Activated naive CD8-positive, alpha-beta T cell treated with anti-CD3 and anti-CD28 coated beads, Interleukin-2, amount 50 U/mL, for 16 hours (primary cell): Measurements from ENCODE around the gene SAMD5.

Source experiments
- DNase-seq: peaks from one replicate; pipeline ENCODE4 v3.0.0-alpha.2; 2020; ENCODE audit warnings: low read depth, low spot score

SAMD5 gene

DNA sequence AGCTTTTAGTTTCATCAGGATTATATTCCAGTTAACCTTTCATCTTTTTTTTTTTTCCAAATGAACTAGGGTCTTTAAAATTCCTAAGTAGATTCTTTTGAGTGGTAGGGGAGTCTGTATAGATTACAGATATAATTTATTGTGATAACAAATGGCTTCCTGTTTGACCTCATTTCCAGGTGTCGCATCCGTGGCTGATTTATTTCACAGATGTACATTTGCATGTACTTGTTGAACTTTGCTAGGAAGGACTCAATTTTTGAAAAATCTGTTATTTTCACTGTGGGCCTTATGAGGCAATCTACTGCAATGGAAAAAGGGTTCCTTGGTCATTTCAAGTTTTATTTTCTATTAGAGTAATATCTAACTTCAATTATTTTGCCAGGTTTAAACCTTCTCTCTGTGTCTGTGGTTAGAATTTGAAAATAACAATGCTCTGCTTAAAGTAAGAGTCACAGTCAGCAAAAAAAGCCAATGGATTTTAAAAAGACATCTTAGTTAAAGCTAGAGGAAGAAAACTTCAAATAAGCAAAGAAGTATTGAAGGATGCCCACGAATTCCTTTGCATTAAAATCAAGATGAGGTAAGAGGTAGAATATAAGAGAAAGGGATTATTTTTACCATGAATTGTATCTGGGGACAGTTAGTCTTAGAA lies 57.9 kb downstream of the SAMD5 start:
- no peak for DNase-seq

DNA sequence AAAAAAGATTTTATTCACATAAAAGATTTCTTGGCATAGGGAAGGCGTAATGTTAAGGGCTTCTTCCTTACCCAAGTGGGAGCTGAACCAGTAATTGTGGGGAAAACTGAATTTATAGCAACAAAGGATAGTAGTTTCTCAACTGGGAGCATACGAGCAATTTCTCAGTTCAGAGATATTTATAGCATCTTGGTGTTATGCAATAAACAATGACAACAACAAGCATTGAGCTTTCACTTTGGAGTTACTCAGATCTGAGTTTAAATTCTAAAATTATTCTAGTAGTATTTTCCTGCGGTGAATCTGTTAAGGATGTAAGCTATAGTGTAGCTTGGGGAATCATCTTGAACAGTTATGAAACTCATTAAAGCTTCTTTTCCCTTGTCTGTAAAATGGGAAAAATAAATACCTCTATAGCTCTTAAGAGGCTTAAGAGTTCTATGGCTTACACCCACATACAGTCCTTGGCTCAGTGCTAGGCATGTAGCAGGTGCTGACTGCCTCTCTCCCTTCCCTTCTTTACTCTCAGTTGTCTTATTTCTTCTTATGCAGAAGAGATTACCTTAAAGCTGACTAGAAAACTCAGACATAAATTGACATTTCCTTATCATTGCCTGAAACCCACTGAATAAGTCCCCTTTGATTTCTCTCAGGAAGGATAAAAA lies 58.8 kb downstream of the SAMD5 start:
- DNase-seq, result no peak

- DNase-seq, result no peak
These were observed 61.3 kb downstream of the SAMD5 start for GRCh38 chr6:147569788-147570187.

GRCh38 chr6:147570681-147571080 lies 62.2 kb downstream of the SAMD5 start:
- no peak for DNase-seq

GRCh38 chr6:147577488-147577887 lies 69.0 kb downstream of the SAMD5 start:
- DNase-seq, result no peak

DNA sequence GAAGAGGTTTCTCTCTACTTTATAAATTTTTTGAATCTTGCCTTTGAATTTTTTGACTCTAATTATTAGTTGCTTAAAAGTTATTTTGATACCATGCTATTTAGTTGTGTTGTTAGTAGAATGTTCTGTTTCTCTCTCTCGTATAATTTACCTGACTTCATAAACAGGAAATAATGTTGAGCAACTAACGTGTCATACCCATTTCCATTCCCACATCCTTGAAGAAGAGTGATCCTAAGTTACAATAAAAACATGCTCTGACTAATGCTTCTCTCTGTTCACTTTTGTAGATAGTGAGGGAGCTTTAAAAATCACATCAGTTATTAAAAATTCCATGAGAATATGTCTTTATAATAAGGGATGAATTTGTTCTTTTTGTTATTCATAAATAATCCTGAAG lies 69.7 kb downstream of the SAMD5 start:
- no peak for DNase-seq

DNA sequence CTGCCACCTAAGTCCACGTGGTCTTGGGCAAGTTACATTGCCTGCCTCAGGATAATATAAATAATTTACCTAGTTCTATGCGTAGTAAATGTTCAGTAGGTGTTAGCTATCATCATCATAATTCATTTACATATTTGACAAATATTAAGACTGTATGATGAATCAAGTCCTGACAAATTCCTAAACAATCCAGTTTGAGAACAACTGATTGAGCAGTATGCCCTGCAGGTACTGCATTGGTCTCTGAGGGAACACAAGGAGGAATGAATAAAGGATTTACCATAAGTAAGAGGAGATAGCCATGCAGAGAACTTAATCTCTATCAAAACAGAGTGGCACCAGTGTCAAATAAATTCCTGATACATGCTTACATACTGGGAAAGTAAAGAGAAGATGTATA lies 70.4 kb downstream of the SAMD5 start:
- DNase-seq, result no peak

GRCh38 chr6:147579667-147580066 lies 71.2 kb downstream of the SAMD5 start:
- DNase-seq, result no peak

GRCh38 chr6:147582991-147583390 lies 74.5 kb downstream of the SAMD5 start:
- DNase-seq, result no peak

GRCh38 chr6:147585256-147585655 lies 76.8 kb downstream of the SAMD5 start:
- no peak for DNase-seq

DNA sequence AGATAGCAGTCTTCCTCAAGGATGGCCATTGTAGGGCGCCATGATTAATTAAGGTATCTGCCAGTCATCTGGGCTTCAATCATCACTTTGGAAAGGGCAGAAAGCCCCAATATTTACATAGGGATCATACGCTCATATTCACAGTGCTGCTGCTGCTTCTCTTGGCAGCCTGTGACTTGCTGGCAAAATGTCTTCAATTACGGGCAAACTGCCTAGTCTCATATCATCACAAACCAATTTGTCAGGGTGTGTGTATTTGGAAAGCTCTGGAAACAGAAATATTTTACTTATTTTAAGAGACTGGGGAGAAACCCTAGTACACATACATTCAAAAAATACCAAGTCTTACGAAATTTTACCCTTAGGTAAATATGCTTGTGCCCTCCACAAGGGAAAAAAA lies 77.6 kb downstream of the SAMD5 start:
- no peak for DNase-seq

DNA sequence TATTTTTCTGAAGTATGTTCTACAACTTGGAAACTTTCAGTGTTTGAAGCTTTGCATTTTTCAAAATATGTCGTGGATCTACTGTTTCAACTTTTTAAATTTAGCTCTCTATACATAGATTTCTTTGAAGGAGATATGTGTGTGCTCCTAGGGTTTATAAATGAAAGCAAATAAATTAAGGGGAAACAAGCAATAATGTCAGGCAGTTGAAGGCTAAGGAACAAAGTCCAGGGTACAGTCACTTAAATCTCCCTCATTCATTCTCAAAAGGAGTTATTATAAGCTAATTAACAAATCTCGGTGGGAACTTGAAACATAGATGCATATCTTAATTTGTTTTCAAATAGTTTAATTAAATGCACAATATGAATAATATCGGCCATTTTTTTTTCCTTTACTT lies 79.4 kb downstream of the SAMD5 start:
- DNase-seq, result no peak

- no peak for DNase-seq
These were observed 80.0 kb downstream of the SAMD5 start for GRCh38 chr6:147588469-147588868.

- DNase-seq, result no peak
These were observed 81.3 kb downstream of the SAMD5 start for GRCh38 chr6:147589739-147590250.

- no peak for DNase-seq
These were observed 87.5 kb downstream of the SAMD5 start for GRCh38 chr6:147595961-147596360.

DNA sequence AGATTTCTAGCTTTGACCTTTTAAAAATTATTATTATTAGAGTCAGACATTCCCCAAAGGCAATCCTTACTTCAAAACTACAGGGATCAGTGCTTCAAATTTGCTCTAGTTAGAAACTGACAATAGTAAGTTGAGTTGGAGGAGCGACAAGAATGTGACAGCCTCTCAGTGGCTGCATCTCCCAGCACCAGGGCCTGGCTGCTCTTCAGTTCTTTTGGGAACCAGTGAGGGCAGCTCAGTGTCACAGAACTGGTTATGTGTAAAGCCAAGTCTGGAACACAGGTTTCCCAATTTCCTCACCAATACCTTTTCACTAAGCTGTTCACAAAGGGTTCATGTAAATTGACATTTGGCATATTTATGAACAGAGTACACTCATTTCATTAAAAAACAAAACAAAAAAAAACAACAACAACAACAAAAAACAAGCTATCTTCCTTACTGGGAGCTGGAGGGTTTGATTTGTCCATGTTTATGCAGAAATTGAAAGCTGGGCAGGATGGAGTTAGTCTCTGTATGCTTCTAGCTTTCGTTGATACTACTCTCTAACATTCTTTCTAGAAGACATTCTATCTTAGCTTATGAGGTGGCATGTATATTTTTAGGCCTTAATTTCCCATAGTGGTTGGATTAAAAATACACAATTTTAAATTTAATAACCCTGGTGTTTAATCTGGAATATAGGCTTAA lies 95.0 kb downstream of the SAMD5 start:
- DNase-seq, result no peak

DNA sequence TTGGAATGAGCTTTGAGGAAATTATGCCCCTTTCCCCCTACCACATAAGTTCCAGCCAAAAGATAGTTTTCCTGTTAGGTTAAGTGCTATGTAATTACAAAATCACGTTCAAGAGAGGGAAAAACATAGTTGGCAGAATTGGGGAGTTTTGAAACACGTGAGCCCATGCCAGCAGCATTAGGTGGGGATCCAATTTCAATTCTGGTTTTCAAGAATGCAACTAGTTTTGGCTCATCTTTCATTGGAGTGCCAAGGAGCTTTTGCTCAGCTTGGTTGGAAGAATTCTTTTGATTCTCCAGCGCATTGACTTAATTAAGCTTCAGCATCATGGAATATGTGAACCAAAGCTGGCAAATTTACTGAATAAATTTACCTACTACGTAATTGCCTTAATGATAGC lies 95.9 kb downstream of the SAMD5 start:
- DNase-seq, result no peak

GRCh38 chr6:147611992-147612391 lies 103.5 kb downstream of the SAMD5 start:
- DNase-seq, result no peak

DNA sequence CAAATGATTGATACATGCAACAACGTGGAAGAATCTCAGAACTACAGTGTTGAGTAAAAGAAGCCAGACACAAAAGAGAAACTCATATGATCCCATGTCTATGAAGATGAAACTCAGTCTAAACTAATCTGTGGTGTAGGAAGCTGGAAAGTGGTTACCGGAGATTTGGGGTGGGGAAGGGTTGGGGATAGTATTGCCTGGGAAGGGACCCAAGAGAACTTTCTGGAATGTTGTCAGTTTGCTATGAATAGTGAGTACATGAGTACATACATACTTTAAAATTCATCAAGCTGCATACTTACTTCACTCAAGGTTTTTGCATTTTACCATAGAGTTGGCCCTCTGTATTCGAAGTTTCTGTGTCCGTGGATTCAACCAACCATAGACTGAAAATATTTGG lies 106.0 kb downstream of the SAMD5 start:
- DNase-seq, result no peak

DNA sequence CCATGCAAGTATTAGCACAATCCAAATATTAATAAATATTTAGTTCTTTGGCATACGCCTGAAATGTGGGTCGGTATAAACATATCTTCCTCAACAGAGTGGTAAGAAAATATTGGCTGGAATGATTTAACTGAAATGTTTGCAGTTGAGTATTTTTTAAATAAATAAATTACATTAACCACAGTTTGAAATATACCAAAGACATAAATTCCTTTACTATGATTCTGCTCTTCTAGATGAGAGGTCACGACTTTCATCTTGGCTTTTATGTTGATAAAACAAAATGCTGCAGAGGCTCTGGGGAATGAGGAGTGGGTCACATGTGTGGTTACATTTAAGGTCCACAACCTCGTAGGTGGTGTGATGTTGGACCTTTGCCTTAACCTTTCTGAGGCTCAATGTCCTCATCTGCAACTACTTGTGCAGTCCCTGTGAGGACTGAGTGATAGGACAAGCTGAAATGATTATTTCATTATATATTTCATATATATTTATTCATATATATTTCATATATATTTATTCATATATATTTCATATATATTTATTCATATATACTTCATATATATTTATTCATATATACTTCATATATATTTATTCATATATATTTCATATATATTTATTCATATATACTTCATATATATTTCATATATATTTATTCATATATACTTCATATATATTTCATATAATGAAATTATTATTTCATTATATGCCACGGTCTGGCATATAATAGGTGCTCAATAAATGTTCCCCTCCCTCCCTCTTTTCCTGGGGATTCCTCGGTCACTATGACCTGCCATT lies 107.4 kb downstream of the SAMD5 start:
- no peak for DNase-seq

DNA sequence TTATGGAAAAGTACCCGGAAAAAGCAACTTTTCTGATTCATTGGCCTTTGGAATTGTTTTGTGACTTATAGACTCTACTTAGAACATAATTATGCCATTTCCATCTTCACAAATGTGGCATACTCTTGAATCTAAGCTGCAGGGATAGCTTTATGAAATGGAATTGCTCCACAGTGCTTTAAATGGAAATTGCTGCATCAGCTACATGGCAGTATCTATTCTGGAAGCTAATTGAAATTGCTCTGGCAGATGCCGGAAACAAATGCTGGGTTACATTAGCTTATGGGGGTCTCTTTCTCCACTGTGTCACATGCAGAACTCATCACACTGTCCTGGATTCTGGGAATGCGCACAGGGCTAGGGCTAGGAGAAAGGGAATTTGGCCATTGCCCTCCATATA lies 108.9 kb downstream of the SAMD5 start:
- no peak for DNase-seq

GRCh38 chr6:147618457-147618856 lies 110.0 kb downstream of the SAMD5 start:
- no peak for DNase-seq
